MM.1S (cell line): ENCODE data around the gene ZCCHC13.

Experiments used
- EZH2 ChIP-seq: fragments of 300-600 bp; sonication (generic); optimal IDR thresholded peaks from 2 replicates; pipeline ENCODE3; 2017; ENCODE audit warnings: low read depth, mild to moderate bottlenecking, antibody characterized with exemption, low read length, mixed read lengths
- EZH2phosphoT487 ChIP-seq: fragments of 300-600 bp; sonication (generic); IDR thresholded peaks from 2 replicates; pipeline ENCODE4 v1.6.1; 2018; ENCODE audit warnings: antibody characterized with exemption, low read length
- TF ChIP-seq, protein P1 (sequence below): fragments of 300-600 bp; sonication (generic); IDR thresholded peaks from 2 replicates; pipeline ENCODE4 v1.5.1; 2016; ENCODE audit warnings: antibody characterized with exemption, low read length, mixed read lengths

DNA sequence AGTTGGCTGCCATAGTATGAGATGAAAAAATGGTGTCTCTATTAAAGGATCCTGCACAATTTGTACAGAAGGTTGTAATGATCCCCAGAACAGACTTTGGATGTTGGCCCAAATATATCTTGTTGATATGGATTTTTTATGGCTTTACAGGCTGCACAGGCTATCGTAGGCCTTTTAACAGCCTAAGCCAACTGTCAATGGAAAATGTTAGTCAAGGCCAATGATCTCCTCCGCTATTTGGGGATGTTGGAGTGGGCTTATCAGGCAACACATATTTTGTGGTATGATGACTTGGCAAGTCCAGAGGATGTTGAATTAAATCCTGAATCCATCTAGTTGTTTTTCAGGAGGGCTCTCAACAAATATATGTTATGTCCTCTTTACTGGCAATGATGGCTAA lies 42.1 kb downstream of the ZCCHC13 start:
- TF ChIP-seq, protein P1, sequence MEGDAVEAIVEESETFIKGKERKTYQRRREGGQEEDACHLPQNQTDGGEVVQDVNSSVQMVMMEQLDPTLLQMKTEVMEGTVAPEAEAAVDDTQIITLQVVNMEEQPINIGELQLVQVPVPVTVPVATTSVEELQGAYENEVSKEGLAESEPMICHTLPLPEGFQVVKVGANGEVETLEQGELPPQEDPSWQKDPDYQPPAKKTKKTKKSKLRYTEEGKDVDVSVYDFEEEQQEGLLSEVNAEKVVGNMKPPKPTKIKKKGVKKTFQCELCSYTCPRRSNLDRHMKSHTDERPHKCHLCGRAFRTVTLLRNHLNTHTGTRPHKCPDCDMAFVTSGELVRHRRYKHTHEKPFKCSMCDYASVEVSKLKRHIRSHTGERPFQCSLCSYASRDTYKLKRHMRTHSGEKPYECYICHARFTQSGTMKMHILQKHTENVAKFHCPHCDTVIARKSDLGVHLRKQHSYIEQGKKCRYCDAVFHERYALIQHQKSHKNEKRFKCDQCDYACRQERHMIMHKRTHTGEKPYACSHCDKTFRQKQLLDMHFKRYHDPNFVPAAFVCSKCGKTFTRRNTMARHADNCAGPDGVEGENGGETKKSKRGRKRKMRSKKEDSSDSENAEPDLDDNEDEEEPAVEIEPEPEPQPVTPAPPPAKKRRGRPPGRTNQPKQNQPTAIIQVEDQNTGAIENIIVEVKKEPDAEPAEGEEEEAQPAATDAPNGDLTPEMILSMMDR: no peak
- TF ChIP-seq EZH2phosphoT487: no peak
- TF ChIP-seq EZH2: no peak
